Right lobe of liver (tissue), 4 donors: ENCODE measurements around the gene GPR148.

Experiments used
- CTCF ChIP-seq, 4 donors: fragments of 200-600 bp in 3 of 4; fragments of 450-650 bp in 1 of 4; IDR thresholded peaks; one replicate each; pipeline versions ENCODE4 v1.5.1 to v1.8.0; 2016 to 2022; ENCODE audit warnings: antibody characterized with exemption in 4 of 4, mild to moderate bottlenecking in 2 of 4
- POLR2A ChIP-seq: fragments of 450-650 bp; IDR thresholded peaks from one replicate; pipeline ENCODE4 v1.6.1; 2017; ENCODE audit warnings: antibody characterized with exemption, mild to moderate bottlenecking
- donor health status: DM: no; HTN: no; CAD: no.
- donor health status: DM: no; HTN: no; CAD: no.
- donor health status: DM: no; HTN: yes; CAD: no.

GRCh38 chr2:130749641-130750040, 20.8 kb downstream of the GPR148 start:
- TF ChIP-seq POLR2A (no peak), CTCF (IDR thresholded peaks at IDR 0.05) (no peak)
